ENCODE data around the gene NSMCE1.
A peak's percentile ranks its signal among the peaks of the same experiment; 100 is the strongest.
"Not testable (repeated sequence)": the region's sequence is repeated elsewhere in the genome, so short reads cannot be mapped to it uniquely, and the experiment has no call there.

The NSMCE1 gene

GRCh38 chr16:27211026-27211425, 57.5 kb downstream of the NSMCE1 start:
- H3K9ac ChIP-seq (ENCODE audit: low read depth, low read length): no peak overlapping the region
- no peaks in the 10 kb centered on the region for H3K9me3 ChIP-seq (ENCODE audit: control insufficient read depth, insufficient read depth, low read length)
- no peaks in the 10 kb centered on the region for H3K4me1 ChIP-seq (ENCODE audit: control insufficient read depth, insufficient read depth, low read length)
- H3K27me3 ChIP-seq (ENCODE audit: control insufficient read depth, insufficient read depth, low read length): no peaks in the 10 kb centered on the region
- H3K36me3 ChIP-seq (ENCODE audit: control insufficient read depth, insufficient read depth, low read length): peaks cover 12% of the 10 kb centered on the region
- H3K4me3 ChIP-seq (ENCODE audit: low read depth, low read length): no peak overlapping the region

- no peaks in the 10 kb centered on the region for H3K4me1 ChIP-seq (ENCODE audit: control insufficient read depth, insufficient read depth, low read length)
- no peak overlapping the region for H3K9ac ChIP-seq (ENCODE audit: low read depth, low read length)
- H3K9me3 ChIP-seq (ENCODE audit: control insufficient read depth, insufficient read depth, low read length): no peaks in the 10 kb centered on the region
- peaks cover 12% of the 10 kb centered on the region for H3K36me3 ChIP-seq (ENCODE audit: control insufficient read depth, insufficient read depth, low read length)
- H3K4me3 ChIP-seq (ENCODE audit: low read depth, low read length): no peak overlapping the region
- H3K27me3 ChIP-seq (ENCODE audit: control insufficient read depth, insufficient read depth, low read length): no peaks in the 10 kb centered on the region
Measured at GRCh38 chr16:27210174-27210573, 58.4 kb downstream of the NSMCE1 start.

- Histone ChIP-seq H3K27me3 (ENCODE audit: control insufficient read depth, insufficient read depth, low read length) (no peaks in the 10 kb centered on the region), H3K4me3 (ENCODE audit: low read depth, low read length) (no peak overlapping the region), H3K4me1 (ENCODE audit: control insufficient read depth, insufficient read depth, low read length) (peaks cover under 1% of the 10 kb centered on the region), H3K9me3 (ENCODE audit: control insufficient read depth, insufficient read depth, low read length) (no peaks in the 10 kb centered on the region), H3K9ac (ENCODE audit: low read depth, low read length) (no peak overlapping the region), H3K36me3 (ENCODE audit: control insufficient read depth, insufficient read depth, low read length) (peaks cover 12% of the 10 kb centered on the region)
Measured at GRCh38 chr16:27209591-27209990, 59.0 kb downstream of the NSMCE1 start.

GRCh38 chr16:27208796-27209195, 59.8 kb downstream of the NSMCE1 start:
- Histone ChIP-seq H3K9me3 (ENCODE audit: control insufficient read depth, insufficient read depth, low read length) (no peaks in the 10 kb centered on the region), H3K27me3 (ENCODE audit: control insufficient read depth, insufficient read depth, low read length) (no peaks in the 10 kb centered on the region), H3K9ac (ENCODE audit: low read depth, low read length) (no peak overlapping the region), H3K4me1 (ENCODE audit: control insufficient read depth, insufficient read depth, low read length) (peaks cover 3% of the 10 kb centered on the region), H3K4me3 (ENCODE audit: low read depth, low read length) (no peak overlapping the region), H3K36me3 (ENCODE audit: control insufficient read depth, insufficient read depth, low read length) (peaks cover 12% of the 10 kb centered on the region)

GRCh38 chr16:27208081-27208680, 60.4 kb downstream of the NSMCE1 start:
- Histone ChIP-seq H3K27me3 (ENCODE audit: control insufficient read depth, insufficient read depth, low read length) (no peaks in the 10 kb centered on the region), H3K9ac (ENCODE audit: low read depth, low read length) (no peak overlapping the region), H3K4me3 (ENCODE audit: low read depth, low read length) (no peak overlapping the region), H3K36me3 (ENCODE audit: control insufficient read depth, insufficient read depth, low read length) (peaks cover 12% of the 10 kb centered on the region), H3K9me3 (ENCODE audit: control insufficient read depth, insufficient read depth, low read length) (no peaks in the 10 kb centered on the region), H3K4me1 (ENCODE audit: control insufficient read depth, insufficient read depth, low read length) (peaks cover 3% of the 10 kb centered on the region)

- not testable (repeated sequence) for H3K4me1 ChIP-seq (ENCODE audit: control insufficient read depth, insufficient read depth, low read length); H3K4me3 ChIP-seq (ENCODE audit: low read depth, low read length); H3K9ac ChIP-seq (ENCODE audit: low read depth, low read length); H3K27me3 ChIP-seq (ENCODE audit: control insufficient read depth, insufficient read depth, low read length); H3K9me3 ChIP-seq (ENCODE audit: control insufficient read depth, insufficient read depth, low read length)
- peaks cover 12% of the 10 kb centered on the region for H3K36me3 ChIP-seq (ENCODE audit: control insufficient read depth, insufficient read depth, low read length)
Measured at GRCh38 chr16:27207121-27207520, 61.5 kb downstream of the NSMCE1 start.

GRCh38 chr16:27205423-27206065, 63.0 kb downstream of the NSMCE1 start:
- Histone ChIP-seq H3K9ac (ENCODE audit: low read depth, low read length) (no peak overlapping the region), H3K9me3 (ENCODE audit: control insufficient read depth, insufficient read depth, low read length) (no peaks in the 10 kb centered on the region), H3K4me1 (ENCODE audit: control insufficient read depth, insufficient read depth, low read length) (peaks cover 3% of the 10 kb centered on the region), H3K36me3 (ENCODE audit: control insufficient read depth, insufficient read depth, low read length) (peaks cover 6% of the 10 kb centered on the region), H3K4me3 (ENCODE audit: low read depth, low read length) (no peak overlapping the region), H3K27me3 (ENCODE audit: control insufficient read depth, insufficient read depth, low read length) (no peaks in the 10 kb centered on the region)

GRCh38 chr16:27204312-27204915, 64.2 kb downstream of the NSMCE1 start:
- H3K9me3 ChIP-seq (ENCODE audit: control insufficient read depth, insufficient read depth, low read length): no peaks in the 10 kb centered on the region
- peaks cover 3% of the 10 kb centered on the region for H3K4me1 ChIP-seq (ENCODE audit: control insufficient read depth, insufficient read depth, low read length)
- peak overlapping the region; percentile 95 for H3K9ac ChIP-seq (ENCODE audit: low read depth, low read length)
- no peaks in the 10 kb centered on the region for H3K27me3 ChIP-seq (ENCODE audit: control insufficient read depth, insufficient read depth, low read length)
- peak overlapping the region; percentile 97 for H3K4me3 ChIP-seq (ENCODE audit: low read depth, low read length)
- no peaks in the 10 kb centered on the region for H3K36me3 ChIP-seq (ENCODE audit: control insufficient read depth, insufficient read depth, low read length)

GRCh38 chr16:27203507-27204311, 64.9 kb downstream of the NSMCE1 start, which contains the start of gene KDM8:
Gene KDM8 (plus strand): TSS chr16:27203526. CDS start chr16:27210124, 6,598 bp downstream.
- Histone ChIP-seq H3K9me3 (ENCODE audit: control insufficient read depth, insufficient read depth, low read length) (no peaks in the 10 kb centered on the region), H3K27me3 (ENCODE audit: control insufficient read depth, insufficient read depth, low read length) (no peaks in the 10 kb centered on the region), H3K36me3 (ENCODE audit: control insufficient read depth, insufficient read depth, low read length) (no peaks in the 10 kb centered on the region), H3K9ac (ENCODE audit: low read depth, low read length) (peak within 1 kb of the TSS; percentile 95), H3K4me1 (ENCODE audit: control insufficient read depth, insufficient read depth, low read length) (peaks cover 3% of the 10 kb centered on the region), H3K4me3 (ENCODE audit: low read depth, low read length) (peak within 1 kb of the TSS; percentile 97)

GRCh38 chr16:27202923-27203506, 65.6 kb downstream of the NSMCE1 start:
- Histone ChIP-seq H3K9ac (ENCODE audit: low read depth, low read length) (peak overlapping the region; percentile 95), H3K36me3 (ENCODE audit: control insufficient read depth, insufficient read depth, low read length) (no peaks in the 10 kb centered on the region), H3K4me1 (ENCODE audit: control insufficient read depth, insufficient read depth, low read length) (peaks cover 3% of the 10 kb centered on the region), H3K4me3 (ENCODE audit: low read depth, low read length) (peak overlapping the region; percentile 97), H3K27me3 (ENCODE audit: control insufficient read depth, insufficient read depth, low read length) (no peaks in the 10 kb centered on the region), H3K9me3 (ENCODE audit: control insufficient read depth, insufficient read depth, low read length) (no peaks in the 10 kb centered on the region)

GRCh38 chr16:27200914-27201313, 67.7 kb downstream of the NSMCE1 start:
- H3K4me1 ChIP-seq (ENCODE audit: control insufficient read depth, insufficient read depth, low read length): not testable (repeated sequence)

More at GRCh38 chr16:27200914-27201313, 67.7 kb downstream of the NSMCE1 start:
- H3K36me3 ChIP-seq (ENCODE audit: control insufficient read depth, insufficient read depth, low read length); H3K9me3 ChIP-seq (ENCODE audit: control insufficient read depth, insufficient read depth, low read length); H3K4me3 ChIP-seq (ENCODE audit: low read depth, low read length); H3K27me3 ChIP-seq (ENCODE audit: control insufficient read depth, insufficient read depth, low read length); H3K9ac ChIP-seq (ENCODE audit: low read depth, low read length): not testable (repeated sequence)
